GM18519 (cell line): ENCODE measurements around the gene ASAP2.
A peak's percentile ranks its signal among the peaks of the same experiment; 100 is the strongest.

Source experiments
- ATAC-seq: cut with Tn5 transposase; IDR thresholded peaks from one replicate; pipeline ENCODE4 v1.9.1; 2021; ENCODE audit warnings: mild to moderate bottlenecking, moderate library complexity; ENCODE audit not compliant: unreplicated experiment, low FRiP score

Gene ASAP2

DNA sequence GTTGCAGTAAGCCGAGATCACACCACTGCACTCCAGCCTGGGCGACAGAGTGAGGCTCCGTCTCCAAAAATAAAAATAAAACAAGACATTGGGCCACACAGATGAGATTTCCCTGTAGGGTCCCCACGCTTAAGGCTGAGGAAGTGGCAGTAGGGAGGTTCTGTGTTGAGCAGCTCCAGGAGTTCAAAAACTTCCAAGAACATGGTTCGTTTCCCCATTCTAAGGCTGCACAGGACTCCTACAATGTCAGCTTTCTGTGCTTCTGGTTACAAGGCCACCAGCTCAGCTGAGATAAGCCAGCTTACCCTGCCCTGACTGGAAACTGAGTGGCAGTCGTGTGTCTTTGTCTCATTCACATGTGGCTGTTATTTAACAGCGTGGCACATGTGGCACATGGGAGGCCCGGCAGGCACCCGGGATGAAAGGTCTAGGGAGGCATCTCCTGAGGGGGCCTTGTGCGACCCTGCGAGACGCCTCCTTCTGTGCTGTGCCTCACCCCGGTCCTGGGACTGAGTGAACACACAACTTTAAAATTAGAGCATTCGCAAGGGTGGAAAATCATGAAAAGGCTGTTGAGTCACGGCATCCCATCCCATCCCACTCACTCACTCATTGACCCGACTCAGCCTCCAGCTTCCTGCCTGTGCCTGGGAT, 209.0 kb downstream of the ASAP2 start:
- ATAC-seq: no peak

GRCh38 chr2:9416267-9416961, 209.8 kb downstream of the ASAP2 start:
- no peak for ATAC-seq

- ATAC-seq: no peak
These were observed 210.3 kb downstream of the ASAP2 start for GRCh38 chr2:9416962-9417316.

DNA sequence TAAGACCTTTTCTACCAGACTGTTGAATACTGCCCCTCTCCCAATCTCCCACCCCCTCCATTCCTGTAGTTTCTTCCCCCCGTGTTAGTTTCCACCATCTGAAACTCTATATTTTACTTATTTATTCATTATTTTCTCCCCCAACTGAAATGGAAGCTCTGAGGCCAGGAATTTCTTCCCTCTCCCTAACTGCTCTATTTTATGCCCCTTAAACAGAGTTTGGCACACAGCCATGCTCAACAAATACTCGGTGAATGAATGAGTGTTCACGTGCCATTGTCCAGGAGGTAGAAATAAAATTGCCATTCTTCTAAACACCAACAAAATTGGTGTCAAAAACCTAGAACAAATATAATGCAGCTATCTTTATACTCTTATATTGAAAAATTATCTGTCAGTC, 211.1 kb downstream of the ASAP2 start:
- ATAC-seq: no peak

DNA sequence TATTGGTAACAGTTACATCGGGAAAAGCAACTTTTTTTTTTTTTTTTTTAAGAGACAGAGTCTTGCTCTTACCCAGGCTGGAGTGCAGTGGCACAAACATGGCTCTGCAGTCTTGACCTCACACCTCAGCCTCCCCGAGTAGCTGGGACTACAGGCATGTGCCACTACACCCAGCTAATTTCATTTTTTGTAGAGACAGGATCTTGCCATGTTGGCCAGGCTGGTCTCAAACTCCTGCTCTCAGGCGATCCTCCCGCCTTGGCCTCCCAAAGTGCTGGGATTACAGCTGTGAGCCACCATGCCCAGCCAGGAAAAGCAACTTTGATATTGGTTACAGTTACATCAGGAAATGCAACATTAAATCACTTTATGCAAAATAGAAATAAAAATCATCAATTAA, 212.1 kb downstream of the ASAP2 start:
- ATAC-seq: no peak

DNA sequence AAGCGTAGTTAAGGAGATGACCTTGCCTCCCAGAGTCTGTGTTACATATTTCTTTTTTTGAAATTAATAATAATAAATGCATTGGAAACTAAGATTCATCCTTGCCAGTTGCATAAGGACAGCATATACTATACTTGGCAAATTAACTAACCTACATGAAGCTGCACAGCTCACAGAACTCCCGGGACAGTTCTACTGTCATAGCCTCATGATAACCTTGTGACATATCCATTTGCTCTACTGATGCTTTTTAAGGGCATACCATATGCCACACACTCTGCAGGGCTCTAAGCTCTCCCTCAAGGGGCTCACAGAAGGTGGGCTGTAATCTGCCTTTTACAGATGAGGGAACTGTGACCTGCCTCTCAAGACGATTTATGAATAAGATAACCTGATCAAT, 212.9 kb downstream of the ASAP2 start:
- ATAC-seq: no peak

GRCh38 chr2:9420495-9420894, 213.9 kb downstream of the ASAP2 start:
- no peak for ATAC-seq

DNA sequence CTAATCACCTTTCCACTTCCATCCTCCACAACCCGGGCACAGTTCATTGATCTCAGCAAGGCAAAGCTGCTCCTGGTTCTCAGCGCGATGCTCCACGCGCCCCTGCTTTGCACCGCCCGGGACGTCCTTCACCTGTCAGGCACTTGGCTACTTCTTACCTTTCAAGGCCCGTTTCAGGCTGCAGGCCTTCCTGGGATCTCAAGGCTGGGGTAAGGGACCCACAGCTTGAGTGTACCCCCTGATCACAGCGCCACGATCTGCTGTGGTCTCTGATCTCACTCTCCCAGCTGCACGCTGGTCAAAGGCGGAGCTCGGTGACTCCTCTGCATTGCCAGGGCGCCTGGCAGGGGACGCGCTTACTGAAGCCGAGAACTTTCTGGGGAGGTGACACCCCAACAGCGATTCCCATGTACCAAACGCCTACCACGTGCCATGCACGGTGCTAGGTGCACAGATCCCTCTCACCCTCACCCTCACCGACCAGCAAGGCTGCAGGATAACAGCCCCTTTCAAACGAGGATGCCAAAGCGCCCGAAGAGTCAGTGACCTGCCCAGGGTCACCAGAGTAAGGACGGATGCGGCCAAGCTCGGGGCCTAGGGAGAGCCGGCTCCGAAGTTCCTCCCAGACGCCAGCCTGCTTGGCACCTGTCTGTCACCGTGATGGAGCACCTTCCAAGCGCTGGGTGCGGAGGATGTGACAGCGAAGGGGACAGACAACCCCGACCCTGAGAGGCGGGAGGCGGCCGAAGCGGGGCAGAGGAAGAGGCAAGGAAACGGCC, 215.9 kb downstream of the ASAP2 start:
- ATAC-seq: peak; percentile 19

GRCh38 chr2:9423100-9423921, 216.7 kb downstream of the ASAP2 start, which contains the start of the genes CPSF3 and ITGB1BP1:
Gene CPSF3 (plus strand): TSS chr2:9423654. CDS start chr2:9423774, 120 bp downstream.
Gene ITGB1BP1 (minus strand): TSS chr2:9423528. CDS start chr2:9418697, 4,831 bp downstream.
- peak; percentile 63 for ATAC-seq

GRCh38 chr2:9423922-9424272, 217.3 kb downstream of the ASAP2 start:
- ATAC-seq: no peak

GRCh38 chr2:9424447-9425164, 218.0 kb downstream of the ASAP2 start:
- no peak for ATAC-seq

DNA sequence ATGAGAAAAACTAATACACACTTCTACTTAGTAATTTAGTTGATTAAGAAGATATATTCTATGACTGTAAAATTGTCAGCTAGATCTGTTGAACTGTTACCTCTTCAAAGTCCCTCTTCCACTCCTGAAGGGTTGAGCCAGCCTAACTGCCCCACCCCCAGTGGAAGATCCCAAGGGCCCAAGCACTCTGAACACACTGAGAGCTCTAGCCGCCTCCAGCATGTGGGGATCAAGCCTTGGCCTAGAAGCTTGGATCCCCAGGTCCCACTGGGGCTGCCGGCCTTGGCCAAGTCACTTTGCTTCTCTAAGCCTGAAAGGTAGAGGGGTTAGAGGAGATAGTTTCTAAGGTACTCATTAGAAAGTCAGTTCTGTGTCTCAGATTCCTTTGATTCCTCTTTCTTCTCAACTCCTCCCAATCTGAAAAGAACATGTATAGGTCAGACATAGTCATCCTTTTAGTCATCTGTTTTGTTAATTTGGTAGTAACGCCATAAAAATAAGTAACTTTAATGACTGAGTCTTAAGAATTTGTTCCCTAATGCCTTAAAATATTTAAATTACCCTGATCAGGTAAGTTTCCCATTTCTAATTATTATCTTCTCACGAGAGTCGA, 222.5 kb downstream of the ASAP2 start:
- ATAC-seq: no peak

GRCh38 chr2:9430316-9431293, 224.0 kb downstream of the ASAP2 start:
- no peak for ATAC-seq

DNA sequence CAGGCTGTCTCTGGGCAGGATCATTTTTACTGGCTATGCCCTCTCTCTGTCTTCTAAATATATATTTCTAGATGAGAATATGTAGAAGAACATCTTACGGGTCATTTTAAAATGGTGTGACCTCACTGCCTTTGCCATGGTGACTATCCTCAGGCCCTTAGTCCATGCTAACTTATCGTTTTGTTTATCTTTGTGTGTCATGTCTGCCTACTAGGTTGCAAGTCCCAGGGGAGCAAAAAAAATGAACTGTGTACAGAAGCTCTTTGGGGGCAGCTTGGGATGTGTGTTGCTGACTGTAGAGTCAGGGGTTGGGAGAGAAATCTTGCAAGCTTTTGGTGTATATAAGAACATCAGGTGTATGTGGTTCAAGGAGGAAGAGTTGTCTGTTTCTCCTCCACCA, 227.9 kb downstream of the ASAP2 start:
- no peak for ATAC-seq

- ATAC-seq: no peak
These were observed 232.9 kb downstream of the ASAP2 start for GRCh38 chr2:9439536-9439935.

DNA sequence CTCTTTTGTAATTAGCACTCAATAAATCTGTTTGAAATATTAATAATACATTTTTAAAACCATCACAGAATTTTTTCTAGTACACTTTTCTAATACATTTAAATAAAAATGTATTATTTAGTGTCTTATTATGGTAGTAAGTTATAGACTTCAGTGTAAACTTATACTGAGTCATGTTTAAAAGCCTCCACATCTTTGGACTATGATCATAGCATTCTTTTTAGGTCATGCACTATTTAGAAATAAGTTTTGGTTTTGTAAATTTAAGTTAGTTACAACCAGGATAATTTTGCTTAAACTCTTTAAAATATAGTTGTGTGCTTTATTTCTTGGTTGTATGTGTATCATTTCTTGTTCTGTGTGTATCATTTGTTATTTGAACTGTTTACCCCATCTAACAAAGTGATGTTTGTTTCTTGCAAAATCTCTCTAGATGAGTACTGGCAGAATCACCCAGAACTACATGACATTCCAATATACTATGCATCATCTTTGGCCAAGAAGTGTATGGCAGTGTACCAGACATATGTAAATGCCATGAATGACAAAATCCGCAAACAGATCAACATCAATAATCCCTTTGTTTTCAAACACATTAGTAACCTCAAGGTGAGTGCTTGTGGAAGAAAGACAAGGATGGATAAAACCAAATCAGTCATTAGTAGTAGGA, 233.6 kb downstream of the ASAP2 start:
- ATAC-seq: no peak

GRCh38 chr2:9441556-9441955, 234.9 kb downstream of the ASAP2 start:
- ATAC-seq: no peak

DNA sequence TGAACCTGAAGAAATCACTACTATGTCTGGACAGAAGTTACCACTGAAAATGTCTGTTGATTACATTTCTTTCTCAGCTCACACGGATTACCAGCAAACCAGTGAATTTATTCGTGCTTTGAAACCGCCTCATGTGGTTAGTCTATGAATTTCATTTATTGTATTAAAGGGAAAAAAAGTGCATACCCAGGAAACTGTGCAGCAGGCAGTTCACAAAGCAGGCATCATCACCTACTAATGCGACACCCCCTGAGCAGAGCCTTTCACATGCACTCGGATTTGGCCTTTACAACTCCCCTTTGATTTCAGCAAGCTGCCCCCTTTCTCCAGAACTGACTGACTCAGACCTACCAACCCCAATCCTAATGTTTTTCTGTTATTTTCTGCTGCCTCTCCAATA, 236.9 kb downstream of the ASAP2 start:
- no peak for ATAC-seq
